ENCODE data around the gene SLCO3A1. TPM values are rescaled to one million over a fixed set of nuclear protein-coding genes. Genes with fewer than 3 reads are reported as not detected.

SLCO3A1 gene
- 4.8 and 7.7 TPM in 2 replicates for total RNA-seq
- long read RNA-seq, full-length matches to known transcripts, result 1 of 3 reads
- long read RNA-seq, partial matches to known transcripts, result 0 of 3 reads
- long read RNA-seq, other reads (novel, unspliced or antisense), result 2 of 3 reads

GRCh38 chr15:91853511-91853947, at the start of gene SLCO3A1:
Gene SLCO3A1 (plus strand): TSS chr15:91853708.
- H3K27ac Mint-ChIP-seq, result no peak within 1 kb of the TSS
- H3K4me3 Mint-ChIP-seq (ENCODE audit: low read depth), result peak within 1 kb of the TSS; percentile 73
- TF ChIP-seq CTCF (IDR thresholded peaks at IDR 0.05; ENCODE audit: unreplicated experiment), result no peak
- peak; percentile 45 for DNase-seq (ENCODE audit: low spot score, unreplicated experiment)
- H3K36me3 Mint-ChIP-seq (ENCODE audit: insufficient read depth), result no peaks in the 10 kb centered on the region
- peaks cover 12% of the 10 kb centered on the region for H3K4me1 Mint-ChIP-seq (ENCODE audit: low read depth)
- H3K27me3 Mint-ChIP-seq, result peaks cover 56% of the 10 kb centered on the region
- no peaks in the 10 kb centered on the region for H3K9me3 Mint-ChIP-seq (ENCODE audit: low read depth)

GRCh38 chr15:91807122-91807521, 46.4 kb upstream of the SLCO3A1 start:
- no peak for DNase-seq (ENCODE audit: low spot score, unreplicated experiment)
- H3K27me3 Mint-ChIP-seq, result peaks cover 79% of the 10 kb centered on the region
- H3K4me3 Mint-ChIP-seq (ENCODE audit: low read depth), result no peak overlapping the region
- TF ChIP-seq CTCF (IDR thresholded peaks at IDR 0.05; ENCODE audit: unreplicated experiment), result no peak
- no peak overlapping the region for H3K27ac Mint-ChIP-seq
- H3K36me3 Mint-ChIP-seq (ENCODE audit: insufficient read depth), result no peaks in the 10 kb centered on the region
- H3K4me1 Mint-ChIP-seq (ENCODE audit: low read depth), result peaks cover 5% of the 10 kb centered on the region
- H3K9me3 Mint-ChIP-seq (ENCODE audit: low read depth), result no peaks in the 10 kb centered on the region

- no peak overlapping the region for H3K27ac Mint-ChIP-seq
- no peaks in the 10 kb centered on the region for H3K36me3 Mint-ChIP-seq (ENCODE audit: insufficient read depth)
- peaks cover 57% of the 10 kb centered on the region for H3K27me3 Mint-ChIP-seq
- no peak overlapping the region for H3K4me3 Mint-ChIP-seq (ENCODE audit: low read depth)
- peaks cover 14% of the 10 kb centered on the region for H3K9me3 Mint-ChIP-seq (ENCODE audit: low read depth)
- H3K4me1 Mint-ChIP-seq (ENCODE audit: low read depth), result no peaks in the 10 kb centered on the region
- TF ChIP-seq CTCF (IDR thresholded peaks at IDR 0.05; ENCODE audit: unreplicated experiment), result no peak
- DNase-seq (ENCODE audit: low spot score, unreplicated experiment), result no peak
These were observed 39.6 kb upstream of the SLCO3A1 start for GRCh38 chr15:91813924-91814323.

- no peak for TF ChIP-seq CTCF (IDR thresholded peaks at IDR 0.05; ENCODE audit: unreplicated experiment)
- Mint-ChIP-seq H3K4me3 (ENCODE audit: low read depth) (no peak overlapping the region), H3K9me3 (ENCODE audit: low read depth) (peaks cover 16% of the 10 kb centered on the region), H3K27me3 (peaks cover 40% of the 10 kb centered on the region), H3K4me1 (ENCODE audit: low read depth) (peaks cover 10% of the 10 kb centered on the region), H3K27ac (no peak overlapping the region), H3K36me3 (ENCODE audit: insufficient read depth) (no peaks in the 10 kb centered on the region)
- DNase-seq (ENCODE audit: low spot score, unreplicated experiment), result no peak
These were observed 36.6 kb upstream of the SLCO3A1 start for GRCh38 chr15:91816942-91817341.

- H3K9me3 Mint-ChIP-seq (ENCODE audit: low read depth), result peaks cover 3% of the 10 kb centered on the region
- no peak for TF ChIP-seq CTCF (IDR thresholded peaks at IDR 0.05; ENCODE audit: unreplicated experiment)
These were observed 32.0 kb upstream of the SLCO3A1 start for GRCh38 chr15:91821458-91821857.

More at GRCh38 chr15:91821458-91821857, 32.0 kb upstream of the SLCO3A1 start:
- Mint-ChIP-seq H3K4me1 (ENCODE audit: low read depth) (peaks cover 10% of the 10 kb centered on the region), H3K4me3 (ENCODE audit: low read depth) (no peak overlapping the region), H3K27ac (no peak overlapping the region), H3K27me3 (peaks cover 36% of the 10 kb centered on the region), H3K36me3 (ENCODE audit: insufficient read depth) (no peaks in the 10 kb centered on the region)
- DNase-seq (ENCODE audit: low spot score, unreplicated experiment), result no peak

All from progenitor cell of endocrine pancreas (in vitro differentiated cells).